Fibroblast of lung (primary cell): ENCODE results near the gene CMYA5.

Source experiments
- CTCF ChIP-seq, 2 donors: IDR thresholded peaks in 1 of 2; conservative IDR thresholded peaks in 1 of 2; 1 replicate in 1 of 2; 2 replicates in 1 of 2; pipeline ENCODE4 v1.5.1; 2011 to 2012; ENCODE audit warnings: low read length in 2 of 2, control low read depth in 1 of 2, inconsistent platforms in 1 of 2, low read depth in 1 of 2, mild to moderate bottlenecking in 1 of 2
- EZH2 ChIP-seq: IDR thresholded peaks from 2 replicates; pipeline ENCODE4 v1.5.1; 2012; ENCODE audit warnings: low read length, control low read depth, mild to moderate bottlenecking; ENCODE audit errors: missing control alignments

GRCh38 chr5:79814699-79815098, 125.1 kb downstream of the CMYA5 start:
- TF ChIP-seq CTCF (conservative IDR thresholded peaks at IDR 0.05 in 1 of 2, IDR thresholded peaks at IDR 0.05 in 1 of 2; ENCODE audit: low read depth in 1 of 2, low read length in 2 of 2) (no peak), EZH2 (no peak)
